KBM-7 (cell line): ENCODE results near the gene PCGF2.
A peak's percentile ranks its signal among the peaks of the same experiment; 100 is the strongest.

Experiments
- DNase-seq: peaks from one replicate; pipeline ENCODE4 v3.0.0-alpha.2; 2015
- in situ Hi-C: fragments of 300-500 bp; cut with MboI; formaldehyde crosslinking; loops from 2 replicates; pipeline ENCODE4 v1.14.3; 2020; ENCODE audit warnings: low sequenced_read_pairs, low pct_unique_long_range_greater_than_20kb, mixed read lengths

Gene PCGF2

DNA sequence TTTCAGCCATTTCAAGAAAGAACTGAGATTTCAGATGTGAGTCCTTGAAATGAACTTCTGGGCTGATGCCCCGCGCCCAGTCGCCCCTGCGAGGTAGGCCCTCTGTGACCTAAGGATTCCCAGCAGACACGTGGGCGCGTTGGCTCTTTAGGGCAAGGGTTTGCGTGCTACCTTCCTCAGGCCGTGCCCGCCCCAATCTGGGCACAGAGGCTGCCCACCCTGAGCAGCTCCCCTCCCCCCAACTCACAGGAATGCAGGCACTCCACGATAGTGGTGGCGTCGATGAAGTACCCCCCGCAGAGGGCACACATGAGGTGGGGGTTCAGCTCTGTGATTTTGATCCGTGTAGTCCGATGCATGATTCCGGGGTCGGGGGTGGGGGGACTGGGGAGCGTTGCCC is 8.1 kb downstream of the PCGF2 start:
- no peak for DNase-seq
- in situ Hi-C loops = no loop called here

GRCh38 chr17:38739305-38739704 is 8.8 kb downstream of the PCGF2 start:
- in situ Hi-C loops = loop anchor here (10.0 kb wide), 1 partner anchor 65 kb away; the partner anchor contains the start of gene EPOP
- DNase-seq = no peak

DNA sequence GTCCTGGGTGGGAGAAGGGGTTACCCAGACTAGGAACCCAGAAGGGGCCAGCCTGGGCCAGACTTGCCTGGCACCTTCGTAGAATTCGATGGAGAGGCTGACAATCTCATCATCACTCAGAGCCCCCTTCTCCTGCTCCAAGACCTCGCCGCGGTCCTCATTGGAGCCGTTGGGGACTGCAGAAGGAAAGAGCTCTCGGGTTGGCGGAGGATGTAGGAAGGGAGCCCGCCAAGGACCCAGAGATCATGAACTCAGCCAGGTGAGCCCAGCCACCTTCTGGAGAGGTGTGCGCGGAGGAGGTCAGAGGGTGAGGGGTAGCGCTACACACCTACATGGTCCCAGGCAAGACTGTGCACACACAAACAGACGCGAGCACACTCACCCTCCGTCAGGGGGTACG is 9.4 kb downstream of the PCGF2 start:
- no peak for DNase-seq
- in situ Hi-C loops = loop anchor here (10.0 kb wide), 1 partner anchor 64 kb away; the partner anchor contains the start of gene EPOP

- in situ Hi-C loops = loop anchor here (10.0 kb wide), 1 partner anchor 63 kb away; the partner anchor contains the start of gene EPOP
- no peak for DNase-seq
Observed at GRCh38 chr17:38738007-38738662, 10.0 kb downstream of the PCGF2 start.

DNA sequence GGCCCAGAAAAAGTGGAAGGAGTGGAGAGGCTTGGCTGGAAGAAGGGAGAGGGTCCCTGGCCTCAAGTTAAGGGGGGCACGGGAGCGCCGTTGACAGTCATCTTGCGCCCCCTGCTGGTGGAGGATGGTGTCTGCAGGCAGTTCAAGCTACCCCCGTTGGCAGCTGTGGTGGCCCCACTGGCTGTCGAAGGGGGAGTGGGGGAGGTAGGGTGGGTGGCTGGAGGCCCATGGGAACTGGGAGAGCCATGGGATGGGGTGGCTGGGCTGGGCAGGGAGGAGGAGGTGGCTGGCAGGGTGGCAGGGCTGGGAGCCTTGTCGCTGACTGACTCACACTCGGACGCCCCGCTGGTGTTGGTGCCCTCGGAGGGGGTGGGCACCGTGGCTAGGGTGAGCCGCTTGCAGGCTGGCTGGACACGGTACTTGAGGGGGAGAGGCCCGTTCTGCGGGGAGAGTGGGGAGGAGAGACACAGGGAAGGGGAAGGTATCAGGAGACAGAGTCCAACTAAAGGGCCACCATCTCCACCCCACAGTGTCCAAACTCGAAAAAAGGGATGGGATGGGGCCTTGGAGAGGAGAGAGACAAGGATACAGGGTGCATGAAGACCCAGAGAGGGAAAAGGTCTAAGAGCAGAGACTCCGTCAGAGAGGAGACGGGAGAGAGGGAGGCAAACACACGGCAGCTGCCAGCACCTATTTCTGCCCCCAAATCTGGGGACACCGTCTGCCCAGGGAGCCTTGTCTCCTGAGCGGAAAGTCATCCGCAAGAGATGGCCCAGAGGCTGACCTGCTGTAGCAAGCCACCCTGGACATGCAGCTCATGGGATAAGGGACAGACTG is 12.8 kb downstream of the PCGF2 start:
- DNase-seq = peak; percentile 57
- in situ Hi-C loops = loop anchor here (10.0 kb wide), 1 partner anchor 61 kb away; the partner anchor contains the start of gene EPOP

- peak; percentile 43 for DNase-seq
- in situ Hi-C loops = loop anchor here (10.0 kb wide), 1 partner anchor 59 kb away; the partner anchor contains the start of gene EPOP
Observed at GRCh38 chr17:38733982-38734973, 13.9 kb downstream of the PCGF2 start.

GRCh38 chr17:38733282-38733981 is 14.7 kb downstream of the PCGF2 start:
- in situ Hi-C loops = loop anchor here (10.0 kb wide), 1 partner anchor 59 kb away; the partner anchor contains the start of gene EPOP
- no peak for DNase-seq

DNA sequence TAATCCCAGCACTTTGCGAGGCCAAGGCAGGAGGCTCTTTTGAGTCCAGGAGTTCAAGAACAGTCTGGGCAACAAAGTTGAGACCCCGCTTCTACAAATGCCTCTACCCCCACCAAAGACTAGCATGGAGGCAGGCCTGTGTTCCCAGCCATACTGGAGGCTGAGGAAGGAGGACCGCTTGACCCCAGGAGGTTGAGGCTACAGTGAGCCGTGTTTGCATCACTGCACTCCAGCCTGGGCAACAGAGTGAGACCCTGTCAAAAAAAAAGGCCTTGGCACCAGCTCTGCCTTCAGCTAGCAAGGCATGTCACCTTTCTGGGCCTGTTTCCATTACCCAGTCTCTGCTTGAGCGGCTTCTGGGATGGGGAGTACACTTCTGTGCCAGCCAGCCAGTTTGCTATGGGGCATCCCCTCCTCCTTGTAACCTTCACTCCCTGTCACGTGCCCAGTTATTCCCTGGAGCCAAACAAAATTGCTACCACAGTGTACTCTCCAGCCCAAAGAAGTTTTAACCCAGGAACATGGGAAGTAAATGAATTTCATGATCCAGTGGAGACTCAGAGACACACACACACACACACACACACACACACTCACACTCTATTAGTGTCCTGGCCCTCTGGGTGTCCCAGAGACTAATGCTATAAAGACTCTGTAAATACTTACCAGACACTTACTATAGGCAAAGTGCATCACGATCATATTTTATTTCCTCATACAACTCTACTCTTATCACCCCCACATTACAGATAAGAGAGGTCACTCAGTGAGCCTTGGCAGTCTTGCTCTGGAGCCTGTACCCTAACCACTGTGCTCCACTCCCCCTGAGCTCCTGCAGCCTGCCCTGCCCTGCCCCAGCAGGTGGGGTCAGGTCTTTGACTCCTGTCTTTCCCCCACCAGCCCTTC is 15.5 kb downstream of the PCGF2 start:
- in situ Hi-C loops = loop anchor here (10.0 kb wide), 1 partner anchor 58 kb away; the partner anchor contains the start of gene EPOP
- no peak for DNase-seq

DNA sequence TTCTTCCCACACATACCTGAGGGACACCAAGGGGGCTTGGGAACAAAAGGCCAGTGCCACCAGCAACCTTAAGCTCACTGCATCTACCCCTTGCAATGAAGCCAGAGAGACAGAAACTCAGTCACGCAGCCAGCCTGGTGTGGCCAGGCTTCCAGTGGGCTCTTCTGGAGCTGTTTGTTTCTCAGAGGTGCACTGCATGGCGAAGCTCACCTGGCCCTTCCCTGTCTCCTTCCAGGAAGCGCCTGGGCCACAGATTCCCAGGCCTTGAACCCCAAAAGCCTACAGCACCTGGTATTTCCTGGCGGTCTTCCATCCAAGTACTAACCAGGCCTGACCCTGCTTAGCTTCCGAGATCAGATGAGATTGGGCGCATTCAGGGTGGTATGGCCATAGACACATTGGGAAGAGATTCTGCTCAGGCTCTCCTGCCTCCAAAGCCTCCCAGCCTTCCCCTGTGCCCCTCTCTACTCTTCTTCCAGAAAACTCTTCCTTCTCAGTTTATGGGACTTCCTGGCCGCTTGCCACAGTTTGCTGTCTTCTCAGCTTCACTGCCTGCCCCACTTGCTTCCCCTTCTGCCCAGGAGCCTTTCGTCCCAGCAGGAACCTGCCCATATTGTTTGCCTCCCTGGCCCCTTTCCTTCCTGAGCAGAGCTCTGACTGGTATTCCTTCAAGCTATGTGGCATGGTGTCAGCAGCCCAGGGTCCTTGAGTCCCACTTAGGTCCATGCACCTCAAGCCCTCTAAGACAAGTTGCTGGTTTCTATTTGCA is 16.4 kb downstream of the PCGF2 start:
- DNase-seq = peak; percentile 57

DNA sequence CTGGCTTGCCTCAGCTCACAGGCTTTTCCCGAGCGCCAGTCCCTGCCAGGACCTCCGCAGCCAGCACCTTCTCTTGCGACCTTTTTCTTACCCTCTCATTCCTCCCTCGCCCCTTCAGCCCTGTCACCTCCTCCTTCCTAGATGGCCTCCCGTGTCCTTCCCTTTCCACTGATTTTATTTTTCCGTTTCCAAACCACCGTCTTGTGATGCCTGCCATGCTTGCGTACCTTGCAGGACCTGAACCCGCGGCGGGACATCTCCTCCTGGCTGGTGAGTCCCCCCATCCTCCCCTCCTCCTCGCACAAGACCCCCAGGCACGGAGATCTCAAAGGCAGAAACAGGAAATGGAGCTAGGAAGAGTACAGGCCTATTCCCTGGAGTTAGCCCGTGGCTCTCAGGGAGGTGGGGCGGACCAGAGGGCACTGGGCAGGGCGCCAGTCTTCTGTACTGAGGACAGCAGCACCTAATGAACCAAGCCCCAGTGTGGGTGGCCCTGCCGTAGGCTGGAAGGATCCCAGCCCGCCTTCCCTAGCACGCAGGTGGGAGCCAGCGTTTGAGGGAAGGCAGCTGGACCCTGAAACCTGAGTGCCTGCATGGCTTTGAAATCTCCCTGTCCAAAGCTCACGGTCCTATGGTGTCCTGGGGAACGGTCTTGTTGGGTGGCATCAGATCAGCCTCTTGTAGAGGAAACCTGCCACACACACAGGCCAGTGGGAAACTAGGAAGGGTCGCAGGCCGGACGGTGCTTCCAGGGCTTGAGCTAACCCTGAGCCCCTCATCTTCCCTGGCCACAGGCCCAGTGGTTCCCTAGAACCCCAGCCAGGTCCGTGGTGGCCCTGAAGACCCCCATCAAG is 17.4 kb downstream of the PCGF2 start:
- in situ Hi-C loops = loop anchor here (10.0 kb wide), 1 partner anchor 56 kb away; the partner anchor contains the start of gene EPOP
- DNase-seq = peak; percentile 63

More for the DNA sequence above, 16.4 kb downstream of the PCGF2 start:
- in situ Hi-C loops = loop anchor here (10.0 kb wide), 1 partner anchor 57 kb away; the partner anchor contains the start of gene EPOP

GRCh38 chr17:38729886-38730525 is 18.1 kb downstream of the PCGF2 start, which contains the start of gene CISD3:
TSS of gene CISD3 (plus strand) at chr17:38730341. CDS start at chr17:38730359, 18 bp downstream.
- in situ Hi-C loops = loop anchor here (10.0 kb wide), 1 partner anchor 55 kb away; the partner anchor contains the start of gene EPOP
- peak; percentile 80 for DNase-seq

- no peak for DNase-seq
- in situ Hi-C loops = no loop called here
Observed at GRCh38 chr17:38729368-38729885, 18.7 kb downstream of the PCGF2 start.

- peak; percentile 60 for DNase-seq
- in situ Hi-C loops = no loop called here
Observed at GRCh38 chr17:38728290-38728831, 19.8 kb downstream of the PCGF2 start.

- in situ Hi-C loops = no loop called here
- no peak for DNase-seq
Observed at GRCh38 chr17:38727736-38728135, 20.4 kb downstream of the PCGF2 start.
